Endothelial cell of umbilical vein (primary cell): ENCODE data around the gene SPATA3.

Experiments used
- CTCF ChIP-seq, 2 donors: IDR thresholded peaks; 1 replicate in 1 of 2; 2 replicates in 1 of 2; pipeline ENCODE4 v1.5.1; 2011; ENCODE audit warnings: low read length in 2 of 2, mild to moderate bottlenecking in 2 of 2, moderate library complexity in 2 of 2, control low read depth in 1 of 2, inconsistent platforms in 1 of 2, low read depth in 1 of 2; ENCODE audit not compliant: insufficient read depth in 1 of 2; ENCODE audit errors: extremely low read depth in 1 of 2
- EZH2 ChIP-seq: IDR thresholded peaks from 2 replicates; pipeline ENCODE4 v1.6.1; 2012; ENCODE audit warnings: borderline replicate concordance, low read depth, mild to moderate bottlenecking, moderate library complexity, low read length, inconsistent platforms; ENCODE audit not compliant: severe bottlenecking
- GATA2 ChIP-seq: IDR thresholded peaks from 2 replicates; pipeline ENCODE4 v1.7.0; 2011; ENCODE audit warnings: low read depth, mild to moderate bottlenecking, moderate library complexity, mixed read lengths, low read length; ENCODE audit not compliant: insufficient read length, insufficient read depth
- JUN ChIP-seq: IDR thresholded peaks from 2 replicates; pipeline ENCODE4 v1.6.1; 2011; ENCODE audit warnings: borderline replicate concordance, low read depth; ENCODE audit not compliant: insufficient read length, insufficient read depth
- POLR2A ChIP-seq: IDR thresholded peaks from 2 replicates; pipeline ENCODE4 v1.6.1; 2012; ENCODE audit warnings: low read depth, mild to moderate bottlenecking, control low read depth, low read length
- POLR2AphosphoS5 ChIP-seq: IDR thresholded peaks from 2 replicates; pipeline ENCODE4 v1.6.1; 2012; ENCODE audit warnings: low read depth, mild to moderate bottlenecking, control low read depth, low read length, moderate library complexity; ENCODE audit not compliant: insufficient read depth

- TF ChIP-seq POLR2A: no peak
- TF ChIP-seq CTCF (IDR thresholded peaks at IDR 0.05; ENCODE audit: extremely low read depth in 1 of 2, insufficient read depth in 1 of 2, low read depth in 1 of 2, low read length in 2 of 2): no peak
- TF ChIP-seq EZH2: no peak
- no peak for TF ChIP-seq POLR2AphosphoS5
- no peak for TF ChIP-seq GATA2
- TF ChIP-seq JUN: no peak
Observed at GRCh38 chr2:231036131-231036530, 40.2 kb downstream of the SPATA3 start.
